Ishikawa (cell line): Measurements from ENCODE around the gene DPPA3.
A peak's percentile ranks its signal among the peaks of the same experiment; 100 is the strongest.

Experiments
- CEBPB ChIP-seq: IDR thresholded peaks from 2 replicates; pipeline ENCODE4 v1.6.1; 2012
- CREB1 ChIP-seq: IDR thresholded peaks from 2 replicates; pipeline ENCODE4 v1.6.1; 2012; ENCODE audit warnings: low read depth
- EGR1 ChIP-seq: IDR thresholded peaks from 2 replicates; pipeline ENCODE4 v1.6.1; 2012
- EP300 ChIP-seq: IDR thresholded peaks from 2 replicates; pipeline ENCODE4 v1.6.1; 2012; ENCODE audit warnings: borderline replicate concordance
- FOXM1 ChIP-seq: IDR thresholded peaks from 2 replicates; pipeline ENCODE4 v1.6.1; 2012; ENCODE audit warnings: low read depth, borderline replicate concordance
- MAX ChIP-seq: IDR thresholded peaks from 2 replicates; pipeline ENCODE4 v1.6.1; 2012
- NFIC ChIP-seq: IDR thresholded peaks from 2 replicates; pipeline ENCODE4 v1.6.1; 2012
- RAD21 ChIP-seq: IDR thresholded peaks from 2 replicates; pipeline ENCODE4 v1.6.1; 2012; ENCODE audit warnings: low read depth
- TAF1 ChIP-seq: IDR thresholded peaks from 2 replicates; pipeline ENCODE4 v1.6.1; 2012; ENCODE audit warnings: low read depth, mild to moderate bottlenecking
- TCF12 ChIP-seq: IDR thresholded peaks from 2 replicates; pipeline ENCODE4 v1.6.1; 2012; ENCODE audit warnings: low read depth
- TEAD4 ChIP-seq: IDR thresholded peaks from 2 replicates; pipeline ENCODE4 v1.6.1; 2012
- YY1 ChIP-seq: IDR thresholded peaks from 2 replicates; pipeline ENCODE4 v1.6.1; 2012; ENCODE audit warnings: low read depth
- ZBTB7A ChIP-seq: IDR thresholded peaks from 2 replicates; pipeline ENCODE4 v1.6.1; 2012; ENCODE audit warnings: low read depth
- TF ChIP-seq, protein P1 (sequence below): IDR thresholded peaks from 2 replicates; pipeline ENCODE4 v1.6.1; 2012
- TF ChIP-seq, protein P2 (sequence below): IDR thresholded peaks from 2 replicates; pipeline ENCODE4 v1.6.1; 2012; ENCODE audit warnings: low read depth, mild to moderate bottlenecking

Gene DPPA3

DNA sequence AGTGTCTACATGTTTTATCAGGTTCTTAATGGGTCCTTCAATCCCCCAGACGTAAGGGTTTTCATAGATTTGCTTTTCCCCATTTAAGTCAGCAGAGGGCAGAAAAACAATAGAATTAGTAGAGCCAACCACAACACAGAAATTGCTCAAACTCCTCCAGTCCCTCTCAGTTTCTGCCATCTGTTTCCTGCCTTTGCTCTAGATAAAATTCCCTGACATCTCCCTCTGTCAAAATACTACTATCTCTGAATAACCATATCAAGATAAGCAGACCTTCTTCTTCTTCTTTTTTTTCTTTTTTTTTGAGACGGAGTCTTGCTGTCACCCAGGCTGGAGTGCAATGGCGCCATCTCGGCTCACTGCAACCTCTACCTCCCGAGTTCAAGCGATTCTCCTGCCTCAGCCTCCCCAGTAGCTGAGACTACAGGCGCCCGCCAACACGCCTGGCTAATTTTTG, 33.8 kb upstream of the DPPA3 start:
- TF ChIP-seq RAD21, result peak; percentile 51

GRCh38 chr12:7678744-7679143, 32.5 kb upstream of the DPPA3 start:
- TF ChIP-seq EGR1, result no peak
- no peak for TF ChIP-seq CREB1
- TF ChIP-seq, protein P1, sequence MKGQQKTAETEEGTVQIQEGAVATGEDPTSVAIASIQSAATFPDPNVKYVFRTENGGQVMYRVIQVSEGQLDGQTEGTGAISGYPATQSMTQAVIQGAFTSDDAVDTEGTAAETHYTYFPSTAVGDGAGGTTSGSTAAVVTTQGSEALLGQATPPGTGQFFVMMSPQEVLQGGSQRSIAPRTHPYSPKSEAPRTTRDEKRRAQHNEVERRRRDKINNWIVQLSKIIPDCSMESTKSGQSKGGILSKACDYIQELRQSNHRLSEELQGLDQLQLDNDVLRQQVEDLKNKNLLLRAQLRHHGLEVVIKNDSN, result no peak
- no peak for TF ChIP-seq TAF1
- no peak for TF ChIP-seq NFIC
- TF ChIP-seq YY1, result no peak
- TF ChIP-seq CEBPB, result no peak
- no peak for TF ChIP-seq TCF12
- no peak for TF ChIP-seq TEAD4
- TF ChIP-seq, protein P2, sequence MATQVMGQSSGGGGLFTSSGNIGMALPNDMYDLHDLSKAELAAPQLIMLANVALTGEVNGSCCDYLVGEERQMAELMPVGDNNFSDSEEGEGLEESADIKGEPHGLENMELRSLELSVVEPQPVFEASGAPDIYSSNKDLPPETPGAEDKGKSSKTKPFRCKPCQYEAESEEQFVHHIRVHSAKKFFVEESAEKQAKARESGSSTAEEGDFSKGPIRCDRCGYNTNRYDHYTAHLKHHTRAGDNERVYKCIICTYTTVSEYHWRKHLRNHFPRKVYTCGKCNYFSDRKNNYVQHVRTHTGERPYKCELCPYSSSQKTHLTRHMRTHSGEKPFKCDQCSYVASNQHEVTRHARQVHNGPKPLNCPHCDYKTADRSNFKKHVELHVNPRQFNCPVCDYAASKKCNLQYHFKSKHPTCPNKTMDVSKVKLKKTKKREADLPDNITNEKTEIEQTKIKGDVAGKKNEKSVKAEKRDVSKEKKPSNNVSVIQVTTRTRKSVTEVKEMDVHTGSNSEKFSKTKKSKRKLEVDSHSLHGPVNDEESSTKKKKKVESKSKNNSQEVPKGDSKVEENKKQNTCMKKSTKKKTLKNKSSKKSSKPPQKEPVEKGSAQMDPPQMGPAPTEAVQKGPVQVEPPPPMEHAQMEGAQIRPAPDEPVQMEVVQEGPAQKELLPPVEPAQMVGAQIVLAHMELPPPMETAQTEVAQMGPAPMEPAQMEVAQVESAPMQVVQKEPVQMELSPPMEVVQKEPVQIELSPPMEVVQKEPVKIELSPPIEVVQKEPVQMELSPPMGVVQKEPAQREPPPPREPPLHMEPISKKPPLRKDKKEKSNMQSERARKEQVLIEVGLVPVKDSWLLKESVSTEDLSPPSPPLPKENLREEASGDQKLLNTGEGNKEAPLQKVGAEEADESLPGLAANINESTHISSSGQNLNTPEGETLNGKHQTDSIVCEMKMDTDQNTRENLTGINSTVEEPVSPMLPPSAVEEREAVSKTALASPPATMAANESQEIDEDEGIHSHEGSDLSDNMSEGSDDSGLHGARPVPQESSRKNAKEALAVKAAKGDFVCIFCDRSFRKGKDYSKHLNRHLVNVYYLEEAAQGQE, result no peak
- TF ChIP-seq MAX, result no peak
- no peak for TF ChIP-seq EP300
- TF ChIP-seq RAD21, result no peak

- TF ChIP-seq ZBTB7A (no peak), CREB1 (no peak), EP300 (no peak), TAF1 (no peak), CEBPB (no peak)
Measured at GRCh38 chr12:7679251-7680045, 31.8 kb upstream of the DPPA3 start.

DNA sequence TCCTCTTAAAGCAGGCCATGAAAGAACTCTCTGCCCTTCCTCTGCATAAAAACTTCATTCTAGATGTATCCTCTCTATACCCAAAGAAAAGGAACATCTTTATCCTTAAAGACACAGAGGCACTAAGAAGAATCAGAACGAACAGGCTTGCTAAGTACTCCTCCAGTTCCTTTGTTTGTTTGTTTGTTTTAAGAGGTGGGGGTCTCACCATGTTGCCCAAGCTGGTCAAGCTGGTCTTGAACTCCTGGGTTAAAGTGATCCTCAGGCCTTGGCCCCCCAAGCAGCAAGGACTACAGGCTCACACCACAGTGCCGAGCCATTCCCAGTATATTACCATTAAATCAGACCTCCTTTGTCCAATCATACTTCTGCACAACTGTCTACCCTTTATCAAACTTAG, 29.7 kb upstream of the DPPA3 start:
- TF ChIP-seq CEBPB (no peak), TCF12 (no peak)

GRCh38 chr12:7693793-7694192, 17.4 kb upstream of the DPPA3 start:
- TF ChIP-seq YY1, result no peak
- no peak for TF ChIP-seq CEBPB
- TF ChIP-seq EP300, result no peak
- no peak for TF ChIP-seq MAX
- TF ChIP-seq, protein P2, result no peak
- no peak for TF ChIP-seq EGR1
- TF ChIP-seq NFIC, result no peak
- TF ChIP-seq, protein P1, result no peak
- no peak for TF ChIP-seq RAD21
- TF ChIP-seq TAF1, result no peak
- TF ChIP-seq TEAD4, result no peak
- TF ChIP-seq ZBTB7A, result no peak
- TF ChIP-seq TCF12, result no peak
- no peak for TF ChIP-seq FOXM1

- TF ChIP-seq YY1 (no peak), TCF12 (no peak), TEAD4 (no peak), TAF1 (no peak), EGR1 (no peak)
- TF ChIP-seq, protein P2, result no peak
- TF ChIP-seq, protein P1, result no peak
Measured at GRCh38 chr12:7694556-7695236, 16.5 kb upstream of the DPPA3 start.
